HUES64 (cell line): ENCODE data around the gene RGS7BP.
"Not testable (repeated sequence)": the region's sequence is repeated elsewhere in the genome, so short reads cannot be mapped to it uniquely, and the experiment has no call there.

Source experiments
- H3K27ac ChIP-seq: 2 replicates; pipeline ENCODE4 v1.7.0; 2013; ENCODE audit warnings: low read depth, low read length, inconsistent platforms
- H3K27me3 ChIP-seq: 2 replicates; pipeline ENCODE4 v1.6.1; 2013; ENCODE audit warnings: mild to moderate bottlenecking, low read length; ENCODE audit not compliant: insufficient read depth
- H3K36me3 ChIP-seq: 2 replicates; pipeline ENCODE4 v1.6.1; 2013; ENCODE audit warnings: mild to moderate bottlenecking, low read length; ENCODE audit not compliant: insufficient read depth
- H3K4me1 ChIP-seq: 2 replicates; pipeline ENCODE4 v1.6.1; 2013; ENCODE audit warnings: mild to moderate bottlenecking, low read length, moderate library complexity; ENCODE audit not compliant: insufficient read depth
- H3K4me3 ChIP-seq: 2 replicates; pipeline ENCODE4 v1.5.1; 2013; ENCODE audit warnings: mild to moderate bottlenecking, low read length, moderate library complexity
- H3K9ac ChIP-seq: 2 replicates; pipeline ENCODE4 v1.6.1; 2013; ENCODE audit warnings: mild to moderate bottlenecking, low read depth, low read length
- H3K9me3 ChIP-seq: 2 replicates; pipeline ENCODE4 v1.6.1; 2013; ENCODE audit warnings: low read depth, low read length; ENCODE audit not compliant: insufficient read depth
- WGBS: fragments of 150-250, 120-280 bp; methylation state at CpG from one replicate; pipeline ENCODE4 v1.1.7; 2013; ENCODE audit warnings: missing lambda C conversion rate; 5-methylcytosine and 5-hydroxymethylcytosine counted together

RGS7BP gene

DNA sequence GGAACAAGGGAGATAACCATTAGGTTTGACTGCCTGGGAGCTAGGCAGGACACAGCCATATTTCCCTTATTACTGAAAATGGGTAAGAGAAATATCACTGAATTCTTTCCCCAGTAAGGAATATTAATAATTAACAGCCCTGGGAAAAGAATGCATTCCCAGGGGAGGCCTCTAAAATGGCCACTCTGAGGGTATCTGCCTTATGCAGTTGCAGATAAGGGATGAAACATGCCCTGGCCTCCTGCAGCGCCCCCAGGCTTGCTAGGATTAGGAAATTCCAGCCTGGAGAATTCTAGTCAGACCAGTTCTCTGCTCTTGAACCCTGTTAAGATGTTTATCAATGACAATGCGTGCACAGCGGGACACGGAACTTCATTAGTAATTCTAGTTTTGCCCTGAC, 52.8 kb downstream of the RGS7BP start:
- not testable (repeated sequence) for H3K27me3 ChIP-seq, H3K36me3 ChIP-seq, H3K9ac ChIP-seq, H3K4me1 ChIP-seq, H3K4me3 ChIP-seq, H3K27ac ChIP-seq
- 85% methylated on average over 4 of the region's 4 CpGs for WGBS
- peaks cover 17% of the 10 kb centered on the region for H3K9me3 ChIP-seq

DNA sequence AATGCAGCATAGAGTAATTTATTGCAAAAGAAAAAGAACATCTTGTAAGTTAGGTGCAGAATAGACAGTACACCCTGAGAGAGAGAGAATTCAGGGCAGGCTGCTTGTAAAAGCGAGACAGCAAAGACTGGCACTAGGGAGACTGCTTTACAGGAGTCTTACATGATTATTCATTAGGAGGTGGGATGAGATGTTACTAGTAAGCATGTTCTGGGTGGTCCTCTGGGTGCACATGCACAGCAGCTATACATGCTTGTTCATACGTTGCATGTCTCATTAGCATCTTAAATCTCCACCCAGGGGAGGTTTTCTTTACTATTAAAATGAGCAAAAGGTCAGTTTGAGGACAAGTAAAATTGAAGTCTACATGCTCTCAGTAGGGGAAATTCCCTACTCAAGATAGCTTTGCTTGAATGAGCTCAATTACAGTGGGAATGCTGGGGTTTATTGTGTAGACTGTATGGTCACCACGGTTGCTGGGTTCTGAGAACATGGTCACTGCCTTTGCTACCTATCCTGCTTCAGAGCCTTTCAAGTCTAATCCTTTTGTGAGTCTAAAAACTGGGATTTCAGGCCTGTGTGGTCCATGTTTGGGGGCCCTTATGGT, 60.6 kb downstream of the RGS7BP start:
- Histone ChIP-seq H3K36me3 (no peaks in the 10 kb centered on the region), H3K9ac (no peak overlapping the region), H3K27me3 (no peaks in the 10 kb centered on the region), H3K4me3 (no peak overlapping the region), H3K4me1 (no peaks in the 10 kb centered on the region), H3K9me3 (no peaks in the 10 kb centered on the region), H3K27ac (no peak overlapping the region)
- WGBS: 76% methylated on average over 3 of the region's 3 CpGs

DNA sequence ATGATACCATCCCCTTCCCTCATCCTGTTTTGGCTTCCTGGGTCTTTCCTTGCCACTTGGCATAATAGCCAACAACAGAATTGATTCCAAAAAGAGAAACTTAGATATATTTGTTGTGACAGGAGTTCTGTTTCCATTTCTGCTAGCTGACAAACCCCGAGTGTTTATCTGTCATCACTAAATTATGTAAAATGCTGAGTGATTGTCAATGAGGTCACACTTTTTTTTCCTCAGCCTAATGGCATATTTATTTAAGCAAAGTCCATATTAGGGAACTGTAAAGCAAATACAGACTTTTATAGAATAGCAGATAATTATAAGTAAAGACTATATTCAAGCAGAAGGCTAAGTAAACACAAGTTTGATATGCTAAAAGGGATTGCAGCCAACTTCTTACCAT, 64.0 kb downstream of the RGS7BP start:
- Histone ChIP-seq H3K4me1 (no peaks in the 10 kb centered on the region), H3K36me3 (no peaks in the 10 kb centered on the region), H3K9ac (no peak overlapping the region), H3K4me3 (no peak overlapping the region), H3K9me3 (no peaks in the 10 kb centered on the region), H3K27me3 (no peaks in the 10 kb centered on the region), H3K27ac (no peak overlapping the region)
- WGBS: 100% methylated on average over 1 of the region's 1 CpG

DNA sequence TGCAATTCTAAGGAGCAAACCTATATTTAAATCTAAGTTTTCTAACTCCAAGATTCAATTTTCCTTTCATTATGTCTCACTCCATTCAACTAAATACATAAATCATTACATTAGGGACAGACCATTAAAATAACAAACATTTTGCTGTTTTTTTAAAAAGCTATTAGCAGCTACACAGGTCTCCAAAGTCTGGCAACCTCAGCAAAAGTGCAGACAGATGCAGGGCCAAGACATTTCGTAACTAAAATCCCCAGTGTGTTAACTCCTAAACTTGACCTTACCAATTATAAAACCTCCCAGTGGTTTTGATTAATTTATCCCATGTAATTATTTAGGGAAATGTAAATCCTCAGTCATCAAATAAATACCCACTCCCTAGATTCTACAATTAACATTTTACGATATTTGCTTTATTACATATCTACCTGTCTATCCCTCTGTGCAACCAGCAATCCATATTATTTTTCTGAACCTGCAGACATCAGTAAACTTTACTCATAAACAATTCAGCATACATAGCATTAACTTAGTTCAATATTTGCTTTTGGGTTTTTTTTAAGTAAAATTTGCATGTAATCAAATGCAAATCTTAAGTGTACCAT, 64.7 kb downstream of the RGS7BP start:
- Histone ChIP-seq H3K4me1 (no peaks in the 10 kb centered on the region), H3K9ac (no peak overlapping the region), H3K9me3 (no peaks in the 10 kb centered on the region), H3K4me3 (no peak overlapping the region), H3K27me3 (no peaks in the 10 kb centered on the region), H3K36me3 (no peaks in the 10 kb centered on the region), H3K27ac (no peak overlapping the region)
- 91% methylated on average over 2 of the region's 2 CpGs for WGBS

DNA sequence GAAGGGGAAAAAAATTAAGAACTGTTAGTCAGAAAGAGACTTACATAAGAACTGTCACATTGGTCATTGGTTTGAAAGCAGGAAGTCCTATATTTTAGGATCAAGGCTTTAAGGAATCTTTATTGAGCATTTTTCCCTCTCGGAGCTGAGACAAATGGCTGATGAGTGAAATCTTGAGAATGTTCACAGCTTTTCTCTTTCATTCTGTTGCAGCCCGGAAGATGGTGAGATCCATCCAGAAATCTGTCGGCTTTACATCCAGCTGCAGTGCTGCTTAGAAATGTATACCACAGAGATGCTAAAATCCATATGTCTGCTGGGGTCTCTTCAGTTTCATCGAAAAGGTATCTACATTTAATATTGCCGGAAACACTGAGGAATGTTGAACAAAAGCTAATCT, 69.7 kb downstream of the RGS7BP start:
- Histone ChIP-seq H3K9ac (no peak overlapping the region), H3K36me3 (no peaks in the 10 kb centered on the region), H3K9me3 (no peaks in the 10 kb centered on the region), H3K4me1 (no peaks in the 10 kb centered on the region), H3K27me3 (no peaks in the 10 kb centered on the region), H3K4me3 (no peak overlapping the region), H3K27ac (no peak overlapping the region)
- WGBS: 94% methylated on average over 5 of the region's 5 CpGs

DNA sequence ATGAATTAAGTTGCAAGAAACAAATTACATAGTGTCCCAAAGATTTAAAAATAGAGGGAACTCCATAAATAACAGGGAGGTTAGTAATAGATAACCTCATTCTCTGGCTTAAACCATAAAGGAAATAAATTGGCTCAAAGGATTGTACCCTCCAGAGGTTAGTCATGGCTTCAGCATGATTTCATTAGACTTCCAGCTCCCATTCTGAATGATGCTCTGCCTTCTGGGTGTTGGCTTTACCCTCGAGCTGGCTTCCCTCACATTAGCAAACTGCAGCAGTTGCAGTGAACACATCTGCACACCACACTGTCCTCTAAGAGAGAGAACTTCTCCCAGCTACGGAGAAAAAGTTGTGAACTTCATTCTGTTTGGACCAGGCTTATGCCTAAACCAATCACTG, 70.4 kb downstream of the RGS7BP start:
- Histone ChIP-seq H3K27ac (no peak overlapping the region), H3K4me3 (no peak overlapping the region), H3K9me3 (no peaks in the 10 kb centered on the region), H3K27me3 (no peaks in the 10 kb centered on the region), H3K4me1 (no peaks in the 10 kb centered on the region), H3K36me3 (no peaks in the 10 kb centered on the region), H3K9ac (no peak overlapping the region)
- 85% methylated on average over 2 of the region's 2 CpGs for WGBS

DNA sequence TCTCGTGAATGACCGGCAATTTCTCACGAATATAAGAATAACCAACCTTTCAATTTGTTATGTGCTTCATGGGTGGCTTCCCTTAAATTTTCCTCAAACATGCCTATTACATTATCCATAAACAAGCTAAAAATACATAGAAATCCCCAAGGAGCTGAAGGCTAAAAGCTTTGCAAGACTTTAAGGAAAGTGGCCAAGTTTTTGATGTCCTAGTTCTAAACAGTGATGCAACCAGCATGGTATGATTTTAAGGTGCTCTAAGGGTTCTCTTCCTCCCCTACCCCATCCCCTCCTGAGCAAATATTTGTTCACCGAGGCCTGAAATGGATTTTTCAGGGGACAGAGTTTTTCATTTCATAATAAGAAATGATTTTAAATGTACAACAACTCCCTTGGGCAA, 79.8 kb downstream of the RGS7BP start:
- no peak overlapping the region for H3K27ac ChIP-seq
- no peaks in the 10 kb centered on the region for H3K4me1 ChIP-seq
- H3K9me3 ChIP-seq: no peaks in the 10 kb centered on the region
- H3K27me3 ChIP-seq: no peaks in the 10 kb centered on the region
- H3K9ac ChIP-seq: no peak overlapping the region
- H3K4me3 ChIP-seq: no peak overlapping the region
- WGBS: 95% methylated on average over 3 of the region's 4 CpGs
- no peaks in the 10 kb centered on the region for H3K36me3 ChIP-seq

DNA sequence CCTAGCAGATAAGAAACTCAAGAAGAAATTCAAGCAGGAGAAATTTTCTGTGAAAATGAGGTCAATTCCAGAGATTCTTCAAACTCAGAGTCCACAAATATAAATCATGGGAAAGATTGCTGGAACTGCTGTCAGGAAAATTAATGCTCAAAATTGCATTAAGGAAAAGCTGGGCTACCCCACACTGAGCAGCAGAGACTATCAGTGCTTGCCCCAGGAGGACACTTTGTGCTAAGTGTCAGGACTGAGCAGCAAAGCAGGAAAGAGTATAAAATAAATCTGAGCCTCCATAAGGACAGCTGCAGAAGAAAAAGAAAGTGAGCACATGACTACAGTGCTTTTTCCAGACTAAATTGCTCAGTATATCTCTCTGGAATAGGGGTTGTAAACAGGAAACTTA, 81.6 kb downstream of the RGS7BP start:
- Histone ChIP-seq H3K4me3 (no peak overlapping the region), H3K36me3 (no peaks in the 10 kb centered on the region), H3K9ac (no peak overlapping the region), H3K27ac (no peak overlapping the region), H3K27me3 (no peaks in the 10 kb centered on the region), H3K9me3 (no peaks in the 10 kb centered on the region), H3K4me1 (no peaks in the 10 kb centered on the region)

DNA sequence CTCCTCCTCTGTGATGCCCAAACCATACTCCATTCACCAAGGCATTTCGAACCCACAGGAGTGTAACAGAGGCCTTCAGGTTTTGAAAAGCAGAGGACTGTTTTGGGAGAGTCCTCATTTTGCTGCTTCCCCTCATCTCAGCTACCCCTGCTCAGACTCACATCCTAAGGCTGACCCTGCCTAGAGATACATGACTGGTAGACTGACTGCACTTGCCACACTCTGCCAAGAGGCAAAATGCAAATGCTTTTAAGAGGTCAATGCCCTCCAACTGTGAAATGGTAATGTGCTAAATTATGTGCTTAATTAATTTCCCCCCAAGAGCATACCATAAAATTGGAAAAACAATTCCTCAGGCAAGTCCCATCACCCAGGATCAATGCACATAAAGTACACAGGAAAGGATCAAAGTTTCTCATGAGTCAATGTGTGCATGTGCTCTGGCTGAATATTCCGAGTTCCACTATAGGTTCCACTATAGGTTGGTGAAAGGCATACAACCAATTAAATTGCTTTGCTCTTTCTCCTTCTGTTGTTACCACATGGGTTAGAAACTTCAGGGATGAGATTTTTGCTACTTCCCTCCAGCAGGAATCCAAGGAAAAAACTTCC, 87.0 kb downstream of the RGS7BP start:
- no peak overlapping the region for H3K4me3 ChIP-seq
- peaks cover 17% of the 10 kb centered on the region for H3K4me1 ChIP-seq
- H3K9ac ChIP-seq: no peak overlapping the region
- H3K9me3 ChIP-seq: no peaks in the 10 kb centered on the region
- H3K36me3 ChIP-seq: no peaks in the 10 kb centered on the region
- H3K27ac ChIP-seq: no peak overlapping the region
- 72% methylated on average over 2 of the region's 2 CpGs for WGBS
- H3K27me3 ChIP-seq: no peaks in the 10 kb centered on the region

DNA sequence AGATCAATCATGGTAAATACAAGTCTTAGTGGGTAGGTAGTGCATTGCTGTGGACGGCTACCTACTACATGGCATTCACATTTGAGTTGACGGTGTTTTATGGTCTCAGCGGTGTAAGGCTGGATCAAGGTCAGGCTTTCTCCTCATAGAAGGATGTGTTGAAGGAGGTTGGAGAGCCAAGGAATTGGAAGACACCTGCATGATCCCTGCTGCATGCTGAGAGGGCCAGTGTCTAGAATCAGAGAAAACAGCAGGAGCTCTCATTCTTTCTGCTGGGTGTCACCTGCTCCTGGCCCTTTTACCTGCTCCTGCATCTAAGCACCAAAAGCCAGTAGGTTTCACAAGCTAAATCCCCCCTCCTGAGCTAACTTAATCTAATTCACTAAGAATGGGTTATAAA, 88.2 kb downstream of the RGS7BP start:
- no peak overlapping the region for H3K9ac ChIP-seq
- no peaks in the 10 kb centered on the region for H3K27me3 ChIP-seq
- WGBS: 94% methylated on average over 3 of the region's 3 CpGs
- H3K27ac ChIP-seq: no peak overlapping the region
- no peak overlapping the region for H3K4me3 ChIP-seq
- H3K9me3 ChIP-seq: no peaks in the 10 kb centered on the region
- H3K36me3 ChIP-seq: no peaks in the 10 kb centered on the region
- H3K4me1 ChIP-seq: peaks cover 17% of the 10 kb centered on the region

DNA sequence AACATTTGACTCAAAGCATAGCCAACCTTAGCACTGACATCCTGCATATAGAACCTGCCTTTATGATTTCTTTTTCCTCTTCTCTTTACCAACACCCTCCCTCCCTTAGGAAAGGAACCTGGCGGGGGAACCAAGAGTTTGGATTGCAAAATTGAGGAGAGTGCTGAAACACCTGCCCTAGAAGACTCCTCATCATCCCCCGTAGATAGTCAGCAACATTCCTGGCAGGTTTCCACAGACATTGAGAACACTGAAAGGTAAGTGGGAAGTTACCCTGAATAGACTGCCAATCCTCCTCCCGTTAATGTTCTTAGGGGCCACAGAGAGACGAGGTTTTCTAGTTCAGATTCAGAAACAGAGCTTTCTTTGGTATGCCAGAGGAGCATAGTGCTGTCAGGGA, 88.8 kb downstream of the RGS7BP start:
- Histone ChIP-seq H3K27me3 (no peaks in the 10 kb centered on the region), H3K36me3 (no peaks in the 10 kb centered on the region), H3K9me3 (no peaks in the 10 kb centered on the region), H3K27ac (no peak overlapping the region), H3K4me3 (no peak overlapping the region), H3K4me1 (peaks cover 17% of the 10 kb centered on the region), H3K9ac (no peak overlapping the region)
- WGBS: 89% methylated on average over 4 of the region's 4 CpGs
